WTC11 (cell line): ENCODE results near the gene HSD17B14. TPM values are rescaled to one million over a fixed set of nuclear protein-coding genes. Genes with fewer than 3 reads are reported as not detected.
"Not testable (repeated sequence)": the region's sequence is repeated elsewhere in the genome, so short reads cannot be mapped to it uniquely, and the experiment has no call there.

Experiments used
- ATAC-seq: fragments of 200-7000 bp; cut with Tn5 transposase; 2 replicates; pipeline ENCODE4 v1.10.0; 2021; ENCODE audit warnings: mild to moderate bottlenecking, moderate library complexity
- CTCF ChIA-PET: fragments of 300-600 bp; sonication (Branson Sonifier 250); formaldehyde crosslinking; loops from one replicate; lab custom pipeline; 2021; ENCODE audit warnings: antibody characterized with exemption; lab: Charles Lee
- POLR2A ChIA-PET: fragments of 350-600 bp; sonication (Branson Sonifier 250); formaldehyde crosslinking; loops from one replicate; lab custom pipeline; 2021; ENCODE audit warnings: antibody characterized with exemption; lab: Charles Lee
- DNase-seq: peaks from one replicate; pipeline ENCODE4 v3.0.0; 2021; ENCODE audit warnings: low spot score
- H3K27ac Mint-ChIP-seq: 2 replicates; pipeline ENCODE4 v1.8.0; 2021; ENCODE audit warnings: mixed read lengths
- H3K27me3 Mint-ChIP-seq: 2 replicates; pipeline ENCODE4 v1.8.0; 2021; ENCODE audit warnings: low read depth, mild to moderate bottlenecking, moderate library complexity, mixed read lengths
- H3K36me3 Mint-ChIP-seq: 2 replicates; pipeline ENCODE4 v1.8.0; 2021; ENCODE audit warnings: mixed read lengths
- H3K4me1 Mint-ChIP-seq: 2 replicates; pipeline ENCODE4 v1.8.0; 2022; ENCODE audit warnings: mixed read lengths
- H3K4me3 Mint-ChIP-seq: 2 replicates; pipeline ENCODE4 v1.8.0; 2021; ENCODE audit warnings: mild to moderate bottlenecking, moderate library complexity, mixed read lengths
- H3K9me3 Mint-ChIP-seq: 2 replicates; pipeline ENCODE4 v1.8.0; 2021; ENCODE audit warnings: mixed read lengths
- CDX4 ChIP-seq: fragments of 250-450 bp; sonication (Bioruptor Pico); IDR thresholded peaks from 2 replicates; pipeline ENCODE4 v1.9.0; 2021; ENCODE audit warnings: moderate library complexity, mild to moderate bottlenecking, inconsistent platforms, borderline replicate concordance
- ESRRA ChIP-seq: sonication (generic); formaldehyde crosslinking; IDR thresholded peaks from 2 replicates; pipeline ENCODE4 v1.8.1; 2022; ENCODE audit warnings: mild to moderate bottlenecking, missing genetic modification reagents, borderline replicate concordance
- MXD4 ChIP-seq: fragments of 250-450 bp; sonication (Bioruptor Pico); IDR thresholded peaks from 2 replicates; pipeline ENCODE4 v1.8.0; 2021; ENCODE audit warnings: mild to moderate bottlenecking, moderate library complexity, borderline replicate concordance
- NR1H2 ChIP-seq: sonication (generic); formaldehyde crosslinking; IDR thresholded peaks from 2 replicates; pipeline ENCODE4 v1.9.0; 2021; ENCODE audit warnings: mild to moderate bottlenecking, moderate library complexity, missing genetic modification reagents
- NR3C1 ChIP-seq: sonication (generic); formaldehyde crosslinking; conservative IDR thresholded peaks from 2 replicates; pipeline ENCODE4 v1.8.1; 2023; ENCODE audit warnings: low read depth, mild to moderate bottlenecking, missing genetic modification reagents
- SMAD3 ChIP-seq: sonication (generic); formaldehyde crosslinking; IDR thresholded peaks from 2 replicates; pipeline ENCODE4 v1.8.0; 2022; ENCODE audit warnings: missing genetic modification reagents, mild to moderate bottlenecking, borderline replicate concordance
- SOX15 ChIP-seq: fragments of 250-450 bp; sonication (Bioruptor Pico); IDR thresholded peaks from 2 replicates; pipeline ENCODE4 v1.9.0; 2021; ENCODE audit warnings: mild to moderate bottlenecking
- ZBTB21 ChIP-seq: sonication (generic); formaldehyde crosslinking; IDR thresholded peaks from 2 replicates; pipeline ENCODE4 v1.8.1; 2023; ENCODE audit warnings: mild to moderate bottlenecking, missing genetic modification reagents, borderline replicate concordance
- ZNF281 ChIP-seq: sonication (generic); formaldehyde crosslinking; IDR thresholded peaks from 2 replicates; pipeline ENCODE4 v1.8.0; 2023; ENCODE audit warnings: mild to moderate bottlenecking, missing genetic modification reagents
- ZNF671 ChIP-seq: fragments of 250-450 bp; sonication (Bioruptor Pico); IDR thresholded peaks from 2 replicates; pipeline ENCODE4 v1.8.0; 2021; ENCODE audit warnings: mild to moderate bottlenecking
- total RNA-seq: library from RNA; stranded (reverse); gene quantifications from 3 replicates; pipeline ENCODE4 v1.2.3, GENCODE V29; 2021
- TF ChIP-seq, protein P1 (sequence below): sonication (generic); formaldehyde crosslinking; conservative IDR thresholded peaks from 2 replicates; pipeline ENCODE4 v1.8.1; 2022; ENCODE audit warnings: mild to moderate bottlenecking, missing genetic modification reagents
- TF ChIP-seq, protein P2 (sequence below): sonication (generic); formaldehyde crosslinking; IDR thresholded peaks from 2 replicates; pipeline ENCODE4 v1.8.1; 2022; ENCODE audit warnings: mild to moderate bottlenecking, moderate library complexity, missing genetic modification reagents
- TF ChIP-seq, protein P3 (sequence below): sonication (generic); formaldehyde crosslinking; IDR thresholded peaks from 2 replicates; pipeline ENCODE4 v1.8.0; 2023; ENCODE audit warnings: missing genetic modification reagents, mild to moderate bottlenecking, borderline replicate concordance
- TF ChIP-seq, protein P4 (sequence below): sonication (generic); formaldehyde crosslinking; IDR thresholded peaks from 2 replicates; pipeline ENCODE4 v1.8.1; 2022; ENCODE audit warnings: mild to moderate bottlenecking, missing genetic modification reagents, moderate library complexity, borderline replicate concordance
- TF ChIP-seq, protein P5 (sequence below): fragments of 200-600 bp; IDR thresholded peaks from 2 replicates; pipeline ENCODE4 v1.8.0; 2022; ENCODE audit warnings: antibody characterized with exemption

Gene HSD17B14
- total RNA-seq, 1 experiment from 2014 or later = 11.4 TPM

DNA sequence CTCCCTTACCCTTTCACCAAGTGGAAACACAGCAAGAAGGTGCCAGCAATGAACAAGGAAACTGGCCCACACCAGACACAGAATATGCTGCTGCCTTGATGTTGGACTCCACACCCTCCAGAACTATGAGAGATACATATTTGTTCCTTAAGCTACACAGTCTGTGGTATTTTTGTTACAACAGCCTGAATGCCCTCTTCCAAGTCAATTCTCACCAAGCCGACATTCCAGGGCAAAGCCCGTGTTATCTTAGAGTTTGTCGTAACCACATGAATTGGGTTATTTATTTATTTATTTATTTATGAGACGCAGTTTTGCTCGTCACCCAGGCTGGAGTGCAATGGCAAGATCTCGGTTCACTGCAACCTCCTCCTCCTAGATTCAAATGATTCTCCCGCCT lies 66.0 kb downstream of the HSD17B14 start:
- TF ChIP-seq ZNF281 (no peak), CDX4 (no peak), ESRRA (CRISPR knock-in tag) (no peak), SOX15 (no peak), NR1H2 (CRISPR knock-in tag) (no peak)
- TF ChIP-seq, protein P1, sequence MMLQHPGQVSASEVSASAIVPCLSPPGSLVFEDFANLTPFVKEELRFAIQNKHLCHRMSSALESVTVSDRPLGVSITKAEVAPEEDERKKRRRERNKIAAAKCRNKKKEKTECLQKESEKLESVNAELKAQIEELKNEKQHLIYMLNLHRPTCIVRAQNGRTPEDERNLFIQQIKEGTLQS (CRISPR knock-in tag) = no peak
- ChIA-PET POLR2A (no interaction called here), CTCF (interaction anchor here (1.0 to 2.1 kb wide), 3 partner anchors 18 to 57 kb away, joined by 3 to 7 read pairs (median 6); no protein-coding TSS in a partner anchor)
- no peak for DNase-seq
- H3K36me3 Mint-ChIP-seq = no peaks in the 10 kb centered on the region
- H3K4me3 Mint-ChIP-seq = no peak overlapping the region
- H3K27ac Mint-ChIP-seq = no peak overlapping the region
- ATAC-seq = no peak
- H3K4me1 Mint-ChIP-seq = peaks cover 12% of the 10 kb centered on the region
- H3K9me3 Mint-ChIP-seq = no peaks in the 10 kb centered on the region
- peaks cover 17% of the 10 kb centered on the region for H3K27me3 Mint-ChIP-seq

DNA sequence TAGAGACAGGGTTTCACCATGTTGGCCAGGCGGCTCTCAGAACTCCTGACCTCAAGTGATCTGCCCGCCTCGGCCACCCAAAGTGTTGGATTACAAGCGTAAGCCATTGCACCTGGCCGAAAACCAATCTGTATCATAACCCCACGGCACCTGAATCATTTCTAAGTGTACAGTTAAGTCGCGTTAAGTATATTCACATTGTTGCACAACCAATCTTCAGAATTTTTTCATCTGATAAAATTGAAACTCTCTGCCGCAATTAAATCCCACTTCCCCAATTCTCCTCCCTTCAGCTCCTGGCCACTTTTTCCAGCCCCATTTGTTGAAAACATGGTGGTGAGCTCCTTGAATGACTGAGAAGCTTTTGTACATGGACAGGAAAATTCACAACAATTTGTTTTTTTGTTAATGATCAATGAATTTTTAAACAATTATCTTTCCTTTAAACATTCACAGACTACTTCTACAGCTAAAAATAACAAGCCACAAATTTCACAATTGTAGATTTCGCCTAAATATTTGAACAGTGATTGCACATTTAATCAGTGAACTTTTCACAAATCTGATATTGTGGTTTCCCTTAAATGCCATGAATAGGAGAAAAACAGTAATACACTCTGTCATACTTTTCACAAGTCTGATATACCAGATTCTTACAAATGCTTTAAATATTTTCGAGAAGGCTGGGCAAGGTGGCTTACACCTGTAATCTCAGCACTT lies 67.1 kb downstream of the HSD17B14 start:
- DNase-seq (no peak), ATAC-seq (no peak)
- H3K27ac Mint-ChIP-seq = no peak overlapping the region
- peaks cover 27% of the 10 kb centered on the region for H3K27me3 Mint-ChIP-seq
- H3K4me3 Mint-ChIP-seq = no peak overlapping the region
- CTCF ChIA-PET = interaction anchor here (1.0 to 2.1 kb wide), 2 partner anchors 19 to 26 kb away, joined by 3 to 7 read pairs; no protein-coding TSS in a partner anchor
- no peaks in the 10 kb centered on the region for H3K36me3 Mint-ChIP-seq
- H3K9me3 Mint-ChIP-seq = no peaks in the 10 kb centered on the region
- TF ChIP-seq, protein P2, sequence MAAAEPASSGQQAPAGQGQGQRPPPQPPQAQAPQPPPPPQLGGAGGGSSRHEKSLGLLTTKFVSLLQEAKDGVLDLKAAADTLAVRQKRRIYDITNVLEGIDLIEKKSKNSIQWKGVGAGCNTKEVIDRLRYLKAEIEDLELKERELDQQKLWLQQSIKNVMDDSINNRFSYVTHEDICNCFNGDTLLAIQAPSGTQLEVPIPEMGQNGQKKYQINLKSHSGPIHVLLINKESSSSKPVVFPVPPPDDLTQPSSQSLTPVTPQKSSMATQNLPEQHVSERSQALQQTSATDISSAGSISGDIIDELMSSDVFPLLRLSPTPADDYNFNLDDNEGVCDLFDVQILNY (CRISPR knock-in tag) = no peak
- no peak for TF ChIP-seq SMAD3 (CRISPR knock-in tag)
- TF ChIP-seq, protein P3, sequence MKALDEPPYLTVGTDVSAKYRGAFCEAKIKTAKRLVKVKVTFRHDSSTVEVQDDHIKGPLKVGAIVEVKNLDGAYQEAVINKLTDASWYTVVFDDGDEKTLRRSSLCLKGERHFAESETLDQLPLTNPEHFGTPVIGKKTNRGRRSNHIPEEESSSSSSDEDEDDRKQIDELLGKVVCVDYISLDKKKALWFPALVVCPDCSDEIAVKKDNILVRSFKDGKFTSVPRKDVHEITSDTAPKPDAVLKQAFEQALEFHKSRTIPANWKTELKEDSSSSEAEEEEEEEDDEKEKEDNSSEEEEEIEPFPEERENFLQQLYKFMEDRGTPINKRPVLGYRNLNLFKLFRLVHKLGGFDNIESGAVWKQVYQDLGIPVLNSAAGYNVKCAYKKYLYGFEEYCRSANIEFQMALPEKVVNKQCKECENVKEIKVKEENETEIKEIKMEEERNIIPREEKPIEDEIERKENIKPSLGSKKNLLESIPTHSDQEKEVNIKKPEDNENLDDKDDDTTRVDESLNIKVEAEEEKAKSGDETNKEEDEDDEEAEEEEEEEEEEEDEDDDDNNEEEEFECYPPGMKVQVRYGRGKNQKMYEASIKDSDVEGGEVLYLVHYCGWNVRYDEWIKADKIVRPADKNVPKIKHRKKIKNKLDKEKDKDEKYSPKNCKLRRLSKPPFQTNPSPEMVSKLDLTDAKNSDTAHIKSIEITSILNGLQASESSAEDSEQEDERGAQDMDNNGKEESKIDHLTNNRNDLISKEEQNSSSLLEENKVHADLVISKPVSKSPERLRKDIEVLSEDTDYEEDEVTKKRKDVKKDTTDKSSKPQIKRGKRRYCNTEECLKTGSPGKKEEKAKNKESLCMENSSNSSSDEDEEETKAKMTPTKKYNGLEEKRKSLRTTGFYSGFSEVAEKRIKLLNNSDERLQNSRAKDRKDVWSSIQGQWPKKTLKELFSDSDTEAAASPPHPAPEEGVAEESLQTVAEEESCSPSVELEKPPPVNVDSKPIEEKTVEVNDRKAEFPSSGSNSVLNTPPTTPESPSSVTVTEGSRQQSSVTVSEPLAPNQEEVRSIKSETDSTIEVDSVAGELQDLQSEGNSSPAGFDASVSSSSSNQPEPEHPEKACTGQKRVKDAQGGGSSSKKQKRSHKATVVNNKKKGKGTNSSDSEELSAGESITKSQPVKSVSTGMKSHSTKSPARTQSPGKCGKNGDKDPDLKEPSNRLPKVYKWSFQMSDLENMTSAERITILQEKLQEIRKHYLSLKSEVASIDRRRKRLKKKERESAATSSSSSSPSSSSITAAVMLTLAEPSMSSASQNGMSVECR = no peak
- TF ChIP-seq ZBTB21 (CRISPR knock-in tag) = no peak
- no peak for TF ChIP-seq ZNF671 (CRISPR knock-in tag)
- TF ChIP-seq CDX4 = no peak
- TF ChIP-seq, protein P4, sequence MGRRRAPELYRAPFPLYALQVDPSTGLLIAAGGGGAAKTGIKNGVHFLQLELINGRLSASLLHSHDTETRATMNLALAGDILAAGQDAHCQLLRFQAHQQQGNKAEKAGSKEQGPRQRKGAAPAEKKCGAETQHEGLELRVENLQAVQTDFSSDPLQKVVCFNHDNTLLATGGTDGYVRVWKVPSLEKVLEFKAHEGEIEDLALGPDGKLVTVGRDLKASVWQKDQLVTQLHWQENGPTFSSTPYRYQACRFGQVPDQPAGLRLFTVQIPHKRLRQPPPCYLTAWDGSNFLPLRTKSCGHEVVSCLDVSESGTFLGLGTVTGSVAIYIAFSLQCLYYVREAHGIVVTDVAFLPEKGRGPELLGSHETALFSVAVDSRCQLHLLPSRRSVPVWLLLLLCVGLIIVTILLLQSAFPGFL (CRISPR knock-in tag) = no peak
- TF ChIP-seq MXD4 = no peak
- TF ChIP-seq, protein P5, sequence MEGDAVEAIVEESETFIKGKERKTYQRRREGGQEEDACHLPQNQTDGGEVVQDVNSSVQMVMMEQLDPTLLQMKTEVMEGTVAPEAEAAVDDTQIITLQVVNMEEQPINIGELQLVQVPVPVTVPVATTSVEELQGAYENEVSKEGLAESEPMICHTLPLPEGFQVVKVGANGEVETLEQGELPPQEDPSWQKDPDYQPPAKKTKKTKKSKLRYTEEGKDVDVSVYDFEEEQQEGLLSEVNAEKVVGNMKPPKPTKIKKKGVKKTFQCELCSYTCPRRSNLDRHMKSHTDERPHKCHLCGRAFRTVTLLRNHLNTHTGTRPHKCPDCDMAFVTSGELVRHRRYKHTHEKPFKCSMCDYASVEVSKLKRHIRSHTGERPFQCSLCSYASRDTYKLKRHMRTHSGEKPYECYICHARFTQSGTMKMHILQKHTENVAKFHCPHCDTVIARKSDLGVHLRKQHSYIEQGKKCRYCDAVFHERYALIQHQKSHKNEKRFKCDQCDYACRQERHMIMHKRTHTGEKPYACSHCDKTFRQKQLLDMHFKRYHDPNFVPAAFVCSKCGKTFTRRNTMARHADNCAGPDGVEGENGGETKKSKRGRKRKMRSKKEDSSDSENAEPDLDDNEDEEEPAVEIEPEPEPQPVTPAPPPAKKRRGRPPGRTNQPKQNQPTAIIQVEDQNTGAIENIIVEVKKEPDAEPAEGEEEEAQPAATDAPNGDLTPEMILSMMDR = no peak
- TF ChIP-seq NR3C1 = no peak
- H3K4me1 Mint-ChIP-seq = peaks cover 12% of the 10 kb centered on the region
- POLR2A ChIA-PET = interaction anchor here (0.9 kb wide), 1 partner anchor 10 kb away, joined by 3 read pairs; no protein-coding TSS in a partner anchor

- peak; percentile 67 for ATAC-seq
- H3K4me3 Mint-ChIP-seq, H3K9me3 Mint-ChIP-seq, DNase-seq, CTCF ChIA-PET, POLR2A ChIA-PET, H3K36me3 Mint-ChIP-seq: not testable (repeated sequence)
- H3K27ac Mint-ChIP-seq = peak overlapping the region; percentile 17; the same call in 1 of the 2 replicates
- H3K4me1 Mint-ChIP-seq = peaks cover 12% of the 10 kb centered on the region
- peaks cover 30% of the 10 kb centered on the region for H3K27me3 Mint-ChIP-seq
Measured at GRCh38 chr19:48768171-48768753, 68.0 kb downstream of the HSD17B14 start.
